ENCODE results near the gene KCNIP4. TPM values are rescaled to one million over a fixed set of nuclear protein-coding genes. Genes with fewer than 3 reads are reported as not detected.

The KCNIP4 gene
- polyA plus RNA-seq, 3 donors: 0.09 to 0.25 TPM; not detected in 1

GRCh38 chr4:21045119-21045518, 903.5 kb downstream of the KCNIP4 start:
- Mint-ChIP-seq H3K27ac (no peak overlapping the region), H3K9me3 (peaks cover 0 to 12% (median 3%) of the 10 kb centered on the region in 7 donors), H3K4me3 (no peak overlapping the region), H3K27me3 (ENCODE audit: low read depth in 3 of 3) (no peaks in the 10 kb centered on the region), H3K4me1 (no peaks in the 10 kb centered on the region), H3K36me3 (no peaks in the 10 kb centered on the region)
- DNase-seq: no peak
- no peak overlapping the region for H2AFZ ChIP-seq (ENCODE audit: insufficient read depth, low read depth, low read length, poor library complexity, severe bottlenecking)
- no peak overlapping the region for H3K27ac ChIP-seq (ENCODE audit: low read depth in 1 of 2, low read length in 2 of 2)
- no peaks in the 10 kb centered on the region for H3K79me2 ChIP-seq (ENCODE audit: insufficient read depth, low read length)
- TF ChIP-seq CTCF (IDR thresholded peaks at IDR 0.05): no peak
- intact Hi-C loops (cut with micrococcal nuclease): no loop called here
- no peaks in the 10 kb centered on the region for H3K9me3 ChIP-seq (replicated peaks in 1 of 2; ENCODE audit: control insufficient read depth in 1 of 2, insufficient read depth in 1 of 2, low read length in 2 of 2)
- no peak overlapping the region for H3K4me2 ChIP-seq (replicated peaks; ENCODE audit: extremely low read depth, low read length, poor library complexity, severe bottlenecking)
- no peaks in the 10 kb centered on the region for H3K27me3 ChIP-seq (ENCODE audit: control insufficient read depth in 2 of 2, insufficient read depth in 2 of 2, low read length in 2 of 2)
- no peaks in the 10 kb centered on the region for H3K4me1 ChIP-seq (ENCODE audit: control insufficient read depth in 1 of 2, insufficient read depth in 2 of 2, low read length in 2 of 2)
- no peaks in the 10 kb centered on the region for H4K20me1 ChIP-seq (ENCODE audit: insufficient read depth, low read length)
- no peak overlapping the region for H3K9ac ChIP-seq (ENCODE audit: insufficient read depth, low read length, poor library complexity, severe bottlenecking)
- no peak overlapping the region for H3K4me3 ChIP-seq (replicated peaks in 1 of 3; ENCODE audit: low read depth in 2 of 3, low read length in 3 of 3)
- 80% methylated on average over 1 of the region's 1 CpG for WGBS (ENCODE audit: insufficient coverage)
- no peaks in the 10 kb centered on the region for H3K36me3 ChIP-seq (replicated peaks in 1 of 2; ENCODE audit: control insufficient read depth in 1 of 2, insufficient read depth in 2 of 2, low read length in 2 of 2)

GRCh38 chr4:21041708-21042107, 906.9 kb downstream of the KCNIP4 start:
- Mint-ChIP-seq H3K9me3 (peaks cover 0 to 21% (median 4%) of the 10 kb centered on the region in 7 donors), H3K36me3 (no peaks in the 10 kb centered on the region), H3K27me3 (ENCODE audit: low read depth in 3 of 3) (no peaks in the 10 kb centered on the region), H3K4me1 (no peaks in the 10 kb centered on the region), H3K4me3 (no peak overlapping the region), H3K27ac (no peak overlapping the region)
- no peak overlapping the region for H3K4me3 ChIP-seq (replicated peaks in 1 of 3; ENCODE audit: low read depth in 2 of 3, low read length in 3 of 3)
- no peak overlapping the region for H3K9ac ChIP-seq (ENCODE audit: insufficient read depth, low read length, poor library complexity, severe bottlenecking)
- no peaks in the 10 kb centered on the region for H4K20me1 ChIP-seq (ENCODE audit: insufficient read depth, low read length)
- H3K9me3 ChIP-seq (replicated peaks in 1 of 2; ENCODE audit: control insufficient read depth in 1 of 2, insufficient read depth in 1 of 2, low read length in 2 of 2): no peaks in the 10 kb centered on the region
- intact Hi-C loops (cut with micrococcal nuclease): no loop called here
- no peak for DNase-seq
- H3K4me1 ChIP-seq (ENCODE audit: control insufficient read depth in 1 of 2, insufficient read depth in 2 of 2, low read length in 2 of 2): no peaks in the 10 kb centered on the region
- H3K4me2 ChIP-seq (replicated peaks; ENCODE audit: extremely low read depth, low read length, poor library complexity, severe bottlenecking): no peak overlapping the region
- no peak overlapping the region for H3K27ac ChIP-seq (ENCODE audit: low read depth in 1 of 2, low read length in 2 of 2)
- no CpG with 5 or more reads among the region's 3 CpGs for WGBS (ENCODE audit: insufficient coverage)
- no peaks in the 10 kb centered on the region for H3K36me3 ChIP-seq (replicated peaks in 1 of 2; ENCODE audit: control insufficient read depth in 1 of 2, insufficient read depth in 2 of 2, low read length in 2 of 2)
- TF ChIP-seq CTCF (IDR thresholded peaks at IDR 0.05): no peak
- H2AFZ ChIP-seq (ENCODE audit: insufficient read depth, low read depth, low read length, poor library complexity, severe bottlenecking): no peak overlapping the region
- H3K27me3 ChIP-seq (ENCODE audit: control insufficient read depth in 2 of 2, insufficient read depth in 2 of 2, low read length in 2 of 2): no peaks in the 10 kb centered on the region
- no peaks in the 10 kb centered on the region for H3K79me2 ChIP-seq (ENCODE audit: insufficient read depth, low read length)

Measured in CD14-positive monocyte (primary cell).